Measurements from ENCODE around the gene USP33. TPM values are rescaled to one million over a fixed set of nuclear protein-coding genes. Genes with fewer than 3 reads are reported as not detected.

Gene USP33
- total and polyA plus RNA-seq, 2 of the 13 experiments (the other 11 are each of a cell fraction or from before 2014, with no cell fraction given): 32.0 to 49.1 TPM

DNA sequence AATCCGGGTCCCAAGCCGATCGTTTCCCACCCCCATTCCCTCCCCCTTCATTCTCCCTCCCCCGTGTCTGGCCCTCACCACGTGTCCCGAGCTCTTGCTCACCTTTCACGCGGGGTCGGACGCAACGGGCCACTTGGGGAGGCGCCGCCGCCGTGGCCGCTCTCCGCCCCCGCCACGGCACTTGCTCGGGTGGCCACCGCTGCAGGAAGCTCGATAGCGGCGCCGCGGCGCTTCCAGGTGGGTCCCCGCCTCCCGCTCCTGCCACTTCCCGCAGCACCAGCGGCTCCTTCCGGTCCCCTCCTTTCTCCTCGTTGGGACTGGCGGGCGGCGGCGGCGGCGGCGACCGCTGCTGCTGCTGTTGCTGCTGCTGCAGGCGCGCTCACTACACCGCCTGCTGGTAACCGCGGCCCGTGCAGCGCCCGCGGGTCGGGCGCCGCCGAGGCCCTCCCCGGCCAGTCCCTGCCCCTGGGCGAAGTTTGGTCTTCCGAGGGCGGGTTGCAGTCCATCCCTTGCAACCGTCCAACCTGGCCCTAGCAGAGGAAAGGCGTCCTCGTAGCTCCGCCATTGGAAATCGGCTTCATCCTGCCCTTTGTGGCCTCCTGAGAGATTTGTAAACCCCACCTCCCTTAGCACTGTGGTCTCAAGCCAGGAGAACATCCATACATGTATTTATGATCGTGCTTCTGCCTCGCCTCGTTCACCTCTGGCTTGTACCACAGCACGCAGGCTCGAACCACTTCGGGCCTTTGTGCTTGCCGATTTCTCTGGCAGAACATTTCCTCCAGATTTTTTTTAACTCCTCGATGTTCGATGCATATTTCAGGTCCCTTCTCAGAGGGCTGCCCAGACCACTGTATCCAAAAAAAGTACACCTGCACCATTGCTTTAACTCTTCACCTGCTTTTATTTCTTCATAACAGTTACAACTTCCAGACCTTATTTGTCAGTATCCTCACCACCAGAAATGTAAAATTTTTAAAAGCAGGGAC, 76.2 kb downstream of the USP33 start (continued):
- TF ChIP-seq, protein P1, sequence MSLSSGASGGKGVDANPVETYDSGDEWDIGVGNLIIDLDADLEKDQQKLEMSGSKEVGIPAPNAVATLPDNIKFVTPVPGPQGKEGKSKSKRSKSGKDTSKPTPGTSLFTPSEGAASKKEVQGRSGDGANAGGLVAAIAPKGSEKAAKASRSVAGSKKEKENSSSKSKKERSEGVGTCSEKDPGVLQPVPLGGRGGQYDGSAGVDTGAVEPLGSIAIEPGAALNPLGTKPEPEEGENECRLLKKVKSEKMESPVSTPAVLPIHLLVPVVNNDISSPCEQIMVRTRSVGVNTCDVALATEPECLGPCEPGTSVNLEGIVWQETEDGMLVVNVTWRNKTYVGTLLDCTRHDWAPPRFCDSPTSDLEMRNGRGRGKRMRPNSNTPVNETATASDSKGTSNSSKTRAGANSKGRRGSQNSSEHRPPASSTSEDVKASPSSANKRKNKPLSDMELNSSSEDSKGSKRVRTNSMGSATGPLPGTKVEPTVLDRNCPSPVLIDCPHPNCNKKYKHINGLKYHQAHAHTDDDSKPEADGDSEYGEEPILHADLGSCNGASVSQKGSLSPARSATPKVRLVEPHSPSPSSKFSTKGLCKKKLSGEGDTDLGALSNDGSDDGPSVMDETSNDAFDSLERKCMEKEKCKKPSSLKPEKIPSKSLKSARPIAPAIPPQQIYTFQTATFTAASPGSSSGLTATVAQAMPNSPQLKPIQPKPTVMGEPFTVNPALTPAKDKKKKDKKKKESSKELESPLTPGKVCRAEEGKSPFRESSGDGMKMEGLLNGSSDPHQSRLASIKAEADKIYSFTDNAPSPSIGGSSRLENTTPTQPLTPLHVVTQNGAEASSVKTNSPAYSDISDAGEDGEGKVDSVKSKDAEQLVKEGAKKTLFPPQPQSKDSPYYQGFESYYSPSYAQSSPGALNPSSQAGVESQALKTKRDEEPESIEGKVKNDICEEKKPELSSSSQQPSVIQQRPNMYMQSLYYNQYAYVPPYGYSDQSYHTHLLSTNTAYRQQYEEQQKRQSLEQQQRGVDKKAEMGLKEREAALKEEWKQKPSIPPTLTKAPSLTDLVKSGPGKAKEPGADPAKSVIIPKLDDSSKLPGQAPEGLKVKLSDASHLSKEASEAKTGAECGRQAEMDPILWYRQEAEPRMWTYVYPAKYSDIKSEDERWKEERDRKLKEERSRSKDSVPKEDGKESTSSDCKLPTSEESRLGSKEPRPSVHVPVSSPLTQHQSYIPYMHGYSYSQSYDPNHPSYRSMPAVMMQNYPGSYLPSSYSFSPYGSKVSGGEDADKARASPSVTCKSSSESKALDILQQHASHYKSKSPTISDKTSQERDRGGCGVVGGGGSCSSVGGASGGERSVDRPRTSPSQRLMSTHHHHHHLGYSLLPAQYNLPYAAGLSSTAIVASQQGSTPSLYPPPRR (CRISPR knock-in tag; IDR thresholded peaks at IDR 0.05; ENCODE audit: borderline replicate concordance): no peak
- no peak for TF ChIP-seq PPARG (CRISPR knock-in tag; conservative IDR thresholded peaks at IDR 0.05)
- TF ChIP-seq ZNF317 (CRISPR knock-in tag; IDR thresholded peaks at IDR 0.05): no peak
- TF ChIP-seq, protein P2, sequence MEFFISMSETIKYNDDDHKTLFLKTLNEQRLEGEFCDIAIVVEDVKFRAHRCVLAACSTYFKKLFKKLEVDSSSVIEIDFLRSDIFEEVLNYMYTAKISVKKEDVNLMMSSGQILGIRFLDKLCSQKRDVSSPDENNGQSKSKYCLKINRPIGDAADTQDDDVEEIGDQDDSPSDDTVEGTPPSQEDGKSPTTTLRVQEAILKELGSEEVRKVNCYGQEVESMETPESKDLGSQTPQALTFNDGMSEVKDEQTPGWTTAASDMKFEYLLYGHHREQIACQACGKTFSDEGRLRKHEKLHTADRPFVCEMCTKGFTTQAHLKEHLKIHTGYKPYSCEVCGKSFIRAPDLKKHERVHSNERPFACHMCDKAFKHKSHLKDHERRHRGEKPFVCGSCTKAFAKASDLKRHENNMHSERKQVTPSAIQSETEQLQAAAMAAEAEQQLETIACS (CRISPR knock-in tag; IDR thresholded peaks at IDR 0.05): no peak; the same call in 1 of the 2 replicates
- TF ChIP-seq ZKSCAN8 (CRISPR knock-in tag; IDR thresholded peaks at IDR 0.05; ENCODE audit: borderline replicate concordance): no peak
- TF ChIP-seq TCF12 (IDR thresholded peaks at IDR 0.05): no peak
- no peak for TF ChIP-seq TCF12 (CRISPR knock-in tag; IDR thresholded peaks at IDR 0.05)
- no peak for TF ChIP-seq ZNF326 (CRISPR knock-in tag; IDR thresholded peaks at IDR 0.05; ENCODE audit: borderline replicate concordance)
- TF ChIP-seq ZFX (CRISPR knock-in tag; IDR thresholded peaks at IDR 0.05; ENCODE audit: low read depth): peak; percentile 85
- TF ChIP-seq, protein P3, sequence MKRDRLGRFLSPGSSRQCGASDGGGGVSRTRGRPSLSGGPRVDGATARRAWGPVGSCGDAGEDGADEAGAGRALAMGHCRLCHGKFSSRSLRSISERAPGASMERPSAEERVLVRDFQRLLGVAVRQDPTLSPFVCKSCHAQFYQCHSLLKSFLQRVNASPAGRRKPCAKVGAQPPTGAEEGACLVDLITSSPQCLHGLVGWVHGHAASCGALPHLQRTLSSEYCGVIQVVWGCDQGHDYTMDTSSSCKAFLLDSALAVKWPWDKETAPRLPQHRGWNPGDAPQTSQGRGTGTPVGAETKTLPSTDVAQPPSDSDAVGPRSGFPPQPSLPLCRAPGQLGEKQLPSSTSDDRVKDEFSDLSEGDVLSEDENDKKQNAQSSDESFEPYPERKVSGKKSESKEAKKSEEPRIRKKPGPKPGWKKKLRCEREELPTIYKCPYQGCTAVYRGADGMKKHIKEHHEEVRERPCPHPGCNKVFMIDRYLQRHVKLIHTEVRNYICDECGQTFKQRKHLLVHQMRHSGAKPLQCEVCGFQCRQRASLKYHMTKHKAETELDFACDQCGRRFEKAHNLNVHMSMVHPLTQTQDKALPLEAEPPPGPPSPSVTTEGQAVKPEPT (CRISPR knock-in tag; IDR thresholded peaks at IDR 0.05; ENCODE audit: low read depth): no peak
- TF ChIP-seq, protein P4, sequence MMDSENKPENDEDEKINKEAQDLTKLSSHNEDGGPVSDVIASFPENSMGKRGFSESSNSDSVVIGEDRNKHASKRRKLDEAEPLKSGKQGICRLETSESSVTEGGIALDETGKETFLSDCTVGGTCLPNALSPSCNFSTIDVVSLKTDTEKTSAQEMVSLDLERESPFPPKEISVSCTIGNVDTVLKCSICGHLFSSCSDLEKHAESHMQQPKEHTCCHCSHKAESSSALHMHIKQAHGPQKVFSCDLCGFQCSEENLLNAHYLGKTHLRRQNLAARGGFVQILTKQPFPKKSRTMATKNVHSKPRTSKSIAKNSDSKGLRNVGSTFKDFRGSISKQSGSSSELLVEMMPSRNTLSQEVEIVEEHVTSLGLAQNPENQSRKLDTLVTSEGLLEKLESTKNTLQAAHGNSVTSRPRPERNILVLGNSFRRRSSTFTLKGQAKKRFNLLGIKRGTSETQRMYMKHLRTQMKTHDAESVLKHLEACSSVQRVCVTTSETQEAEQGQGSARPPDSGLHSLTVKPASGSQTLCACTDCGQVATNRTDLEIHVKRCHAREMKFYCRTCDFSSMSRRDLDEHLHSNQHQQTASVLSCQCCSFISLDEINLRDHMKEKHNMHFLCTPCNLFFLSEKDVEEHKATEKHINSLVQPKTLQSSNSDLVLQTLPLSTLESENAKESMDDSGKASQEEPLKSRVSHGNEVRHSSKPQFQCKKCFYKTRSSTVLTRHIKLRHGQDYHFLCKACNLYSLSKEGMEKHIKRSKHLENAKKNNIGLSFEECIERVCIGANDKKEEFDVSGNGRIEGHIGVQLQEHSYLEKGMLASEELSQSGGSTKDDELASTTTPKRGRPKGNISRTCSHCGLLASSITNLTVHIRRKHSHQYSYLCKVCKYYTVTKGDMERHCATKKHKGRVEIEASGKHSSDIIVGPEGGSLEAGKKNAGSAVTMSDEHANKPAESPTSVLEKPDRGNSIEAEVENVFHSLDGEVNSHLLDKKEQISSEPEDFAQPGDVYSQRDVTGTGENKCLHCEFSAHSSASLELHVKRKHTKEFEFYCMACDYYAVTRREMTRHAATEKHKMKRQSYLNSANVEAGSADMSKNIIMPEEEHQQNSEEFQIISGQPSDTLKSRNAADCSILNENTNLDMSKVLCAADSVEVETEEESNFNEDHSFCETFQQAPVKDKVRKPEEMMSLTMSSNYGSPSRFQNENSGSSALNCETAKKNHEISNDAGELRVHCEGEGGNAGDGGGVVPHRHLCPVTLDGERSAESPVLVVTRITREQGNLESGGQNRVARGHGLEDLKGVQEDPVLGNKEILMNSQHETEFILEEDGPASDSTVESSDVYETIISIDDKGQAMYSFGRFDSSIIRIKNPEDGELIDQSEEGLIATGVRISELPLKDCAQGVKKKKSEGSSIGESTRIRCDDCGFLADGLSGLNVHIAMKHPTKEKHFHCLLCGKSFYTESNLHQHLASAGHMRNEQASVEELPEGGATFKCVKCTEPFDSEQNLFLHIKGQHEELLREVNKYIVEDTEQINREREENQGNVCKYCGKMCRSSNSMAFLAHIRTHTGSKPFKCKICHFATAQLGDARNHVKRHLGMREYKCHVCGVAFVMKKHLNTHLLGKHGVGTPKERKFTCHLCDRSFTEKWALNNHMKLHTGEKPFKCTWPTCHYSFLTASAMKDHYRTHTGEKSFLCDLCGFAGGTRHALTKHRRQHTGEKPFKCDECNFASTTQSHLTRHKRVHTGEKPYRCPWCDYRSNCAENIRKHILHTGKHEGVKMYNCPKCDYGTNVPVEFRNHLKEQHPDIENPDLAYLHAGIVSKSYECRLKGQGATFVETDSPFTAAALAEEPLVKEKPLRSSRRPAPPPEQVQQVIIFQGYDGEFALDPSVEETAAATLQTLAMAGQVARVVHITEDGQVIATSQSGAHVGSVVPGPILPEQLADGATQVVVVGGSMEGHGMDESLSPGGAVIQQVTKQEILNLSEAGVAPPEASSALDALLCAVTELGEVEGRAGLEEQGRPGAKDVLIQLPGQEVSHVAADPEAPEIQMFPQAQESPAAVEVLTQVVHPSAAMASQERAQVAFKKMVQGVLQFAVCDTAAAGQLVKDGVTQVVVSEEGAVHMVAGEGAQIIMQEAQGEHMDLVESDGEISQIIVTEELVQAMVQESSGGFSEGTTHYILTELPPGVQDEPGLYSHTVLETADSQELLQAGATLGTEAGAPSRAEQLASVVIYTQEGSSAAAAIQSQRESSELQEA (CRISPR knock-in tag; IDR thresholded peaks at IDR 0.05; ENCODE audit: not compliant biosample characterization): no peak
